SK-N-SH (cell line): ENCODE measurements around the gene KRT78. TPM values are rescaled to one million over a fixed set of nuclear protein-coding genes. Genes with fewer than 3 reads are reported as not detected.

Source experiments
- CTCF ChIA-PET: fragments of 300-600, 350-600 bp; formaldehyde crosslinking; extraction: SDS; loops from one replicate; lab custom pipeline; 2021; lab: Yijun Ruan, JAX
- POLR2A ChIA-PET: fragments of 350-600 bp; sonication (Branson Sonifier 250); formaldehyde crosslinking; extraction: SDS; loops from one replicate; lab custom pipeline; 2020; ENCODE audit warnings: antibody characterized with exemption, inconsistent platforms; lab: Yijun Ruan, JAX
- DNase-seq: peaks from one replicate; pipeline ENCODE4 v3.0.0; 2012
- H2AFZ ChIP-seq: fragments of 200-600 bp; sonication (generic); 2 replicates; pipeline ENCODE4 v1.8.1; 2016; ENCODE audit warnings: antibody characterized with exemption, mild to moderate bottlenecking, low read depth
- H3F3A ChIP-seq: fragments of 200-600 bp; sonication (generic); replicated peaks from 2 replicates; pipeline ENCODE3; 2016; ENCODE audit warnings: antibody characterized with exemption, mild to moderate bottlenecking; ENCODE audit not compliant: insufficient read depth
- H3K27ac ChIP-seq, 2 experiments: fragments of 200-500 bp in 1 of 2; fragments of 200-600 bp in 1 of 2; sonication (Bioruptor generic) in 1 of 2; sonication (generic), shearing (Covaris generic) in 1 of 2; 2 replicates each; pipeline versions ENCODE4 v1.5.1 to v1.6.1; 2014 to 2016; ENCODE audit warnings: low read depth in 2 of 2, inconsistent platforms in 1 of 2, low read length in 1 of 2, mild to moderate bottlenecking in 1 of 2, mixed read lengths in 1 of 2
- H3K27me3 ChIP-seq: fragments of 200-600 bp; sonication (generic), shearing (Covaris generic); 2 replicates; pipeline ENCODE4 v1.6.1; 2016; ENCODE audit warnings: mixed run types; ENCODE audit not compliant: insufficient read depth
- H3K36me3 ChIP-seq, 2 experiments: fragments of 200-500 bp in 1 of 2; fragments of 200-600 bp in 1 of 2; sonication (Bioruptor generic) in 1 of 2; sonication (generic) in 1 of 2; replicated peaks in 1 of 2; 2 replicates each; pipeline versions ENCODE3 to v1.5.1; 2014 to 2016; ENCODE audit warnings: low read length in 1 of 2, mild to moderate bottlenecking in 1 of 2; ENCODE audit not compliant: insufficient read depth in 2 of 2, control insufficient read depth in 1 of 2
- H3K4me1 ChIP-seq, 2 experiments: fragments of 200-500 bp in 1 of 2; fragments of 200-600 bp in 1 of 2; sonication (Bioruptor generic) in 1 of 2; sonication (generic), shearing (Covaris generic) in 1 of 2; 2 replicates each; pipeline versions ENCODE4 v1.5.1 to v1.6.1; 2014 to 2016; ENCODE audit warnings: low read depth in 1 of 2, low read length in 1 of 2, mixed run types in 1 of 2; ENCODE audit not compliant: insufficient read depth in 2 of 2, control insufficient read depth in 1 of 2
- H3K4me2 ChIP-seq: fragments of 200-600 bp; sonication (generic), shearing (Covaris generic); 2 replicates; pipeline ENCODE4 v1.6.1; 2017; ENCODE audit warnings: mixed run types
- H3K4me3 ChIP-seq, 2 experiments: fragments of 200-500 bp in 1 of 2; fragments of 200-600 bp in 1 of 2; sonication (Bioruptor generic) in 1 of 2; sonication (generic), shearing (Covaris generic) in 1 of 2; 2 replicates each; pipeline versions ENCODE4 v1.5.1 to v1.8.1; 2014 to 2016; ENCODE audit warnings: low read depth in 2 of 2, inconsistent platforms in 1 of 2, low read length in 1 of 2, mild to moderate bottlenecking in 1 of 2, mixed read lengths in 1 of 2, moderate library complexity in 1 of 2
- H3K79me2 ChIP-seq: fragments of 200-600 bp; sonication (generic); 2 replicates; pipeline ENCODE4 v1.8.1; 2017; ENCODE audit warnings: mild to moderate bottlenecking; ENCODE audit not compliant: insufficient read depth
- H3K9ac ChIP-seq: fragments of 200-600 bp; sonication (generic); 2 replicates; pipeline ENCODE4 v1.6.1; 2017; ENCODE audit warnings: mixed run types
- H3K9me2 ChIP-seq: fragments of 200-600 bp; sonication (generic); 2 replicates; pipeline ENCODE4 v1.6.1; 2017; ENCODE audit warnings: mixed run types
- H3K9me3 ChIP-seq: fragments of 200-600 bp; sonication (generic); 2 replicates; pipeline ENCODE4 v1.6.1; 2017; ENCODE audit warnings: mixed run types, mild to moderate bottlenecking, moderate library complexity
- H4K20me1 ChIP-seq: fragments of 200-600 bp; sonication (generic); 2 replicates; pipeline ENCODE4 v1.6.1; 2017; ENCODE audit warnings: mild to moderate bottlenecking, mixed run types; ENCODE audit not compliant: insufficient read depth
- CHD2 ChIP-seq: fragments of 150-350 bp; IDR thresholded peaks from 2 replicates; pipeline ENCODE4 v1.6.1; 2018; ENCODE audit warnings: low read length; ENCODE audit not compliant: partially characterized antibody
- EP300 ChIP-seq, 2 experiments: IDR thresholded peaks; 2 replicates each; pipeline versions ENCODE4 v1.4.0 to v1.6.1; 2012; ENCODE audit warnings: borderline replicate concordance in 1 of 2, low read depth in 1 of 2, low read length in 1 of 2
- FOXM1 ChIP-seq: IDR thresholded peaks from 2 replicates; pipeline ENCODE4 v1.4.0; 2012; ENCODE audit warnings: low read depth, mild to moderate bottlenecking
- JUND ChIP-seq: IDR thresholded peaks from 2 replicates; pipeline ENCODE4 v1.4.0; 2012
- MAX ChIP-seq: IDR thresholded peaks from 2 replicates; pipeline ENCODE4 v1.4.0; 2012; ENCODE audit warnings: low read depth
- MXI1 ChIP-seq: IDR thresholded peaks from 2 replicates; pipeline ENCODE4 v1.6.1; 2012; ENCODE audit warnings: mild to moderate bottlenecking, low read depth, low read length, improper control_type of control experiment
- NFIC ChIP-seq: IDR thresholded peaks from 2 replicates; pipeline ENCODE4 v1.4.0; 2012; ENCODE audit warnings: borderline replicate concordance
- NRF1 ChIP-seq: IDR thresholded peaks from 2 replicates; pipeline ENCODE4 v1.6.1; 2012; ENCODE audit warnings: low read depth, mild to moderate bottlenecking, low read length
- RAD21 ChIP-seq: IDR thresholded peaks from 2 replicates; pipeline ENCODE4 v1.6.1; 2012; ENCODE audit warnings: mild to moderate bottlenecking, low read length
- RXRA ChIP-seq: IDR thresholded peaks from 2 replicates; pipeline ENCODE4 v1.4.0; 2012; ENCODE audit warnings: low read depth, mild to moderate bottlenecking, borderline replicate concordance
- TAF1 ChIP-seq: IDR thresholded peaks from 2 replicates; pipeline ENCODE4 v1.6.1; 2012; ENCODE audit warnings: low read depth, mild to moderate bottlenecking, low read length, moderate library complexity, borderline replicate concordance
- TCF12 ChIP-seq: IDR thresholded peaks from 2 replicates; pipeline ENCODE4 v1.4.0; 2012
- TEAD4 ChIP-seq: IDR thresholded peaks from 2 replicates; pipeline ENCODE4 v1.4.0; 2012; ENCODE audit warnings: mild to moderate bottlenecking, borderline replicate concordance; ENCODE audit not compliant: insufficient read depth
- USF1 ChIP-seq: IDR thresholded peaks from 2 replicates; pipeline ENCODE4 v1.4.0; 2012; ENCODE audit warnings: low read depth, borderline replicate concordance
- WGBS: methylation state at CpG from one replicate; pipeline ENCODE4 v1.1.6; 2017; ENCODE audit warnings: low lambda C conversion rate; 5-methylcytosine and 5-hydroxymethylcytosine counted together
- polyA plus RNA-seq, 3 experiments: library from polyadenylated mRNA; depleted of rRNA; stranded (reverse); fragments of >200 nt; gene quantifications; 2 replicates each; pipeline ENCODE4 v1.2.3, GENCODE V29; 2012
- TF ChIP-seq, protein P1 (sequence below): fragments of 150-350 bp; IDR thresholded peaks from 2 replicates; pipeline ENCODE4 v1.6.1; 2017; ENCODE audit warnings: antibody characterized with exemption, low read length, low read depth, borderline replicate concordance
- TF ChIP-seq, protein P2 (sequence below): IDR thresholded peaks from 2 replicates; pipeline ENCODE4 v1.6.1; 2012; ENCODE audit warnings: mild to moderate bottlenecking, low read depth, low read length, moderate library complexity

KRT78 gene
- polyA plus RNA-seq, 1 of the 3 experiments (the other 2 are of a cell fraction), result not detected

GRCh38 chr12:52845946-52846345 lies 2.8 kb downstream of the KRT78 start:
- ChIA-PET CTCF (no interaction called here), POLR2A (no interaction called here)
- Histone ChIP-seq H3K4me2 (no peak overlapping the region), H3K4me3 (no peak overlapping the region), H3K27ac (no peak overlapping the region), H3K9me3 (no peaks in the 10 kb centered on the region), H3K36me3 (no peaks in the 10 kb centered on the region), H4K20me1 (no peaks in the 10 kb centered on the region), H2AFZ (no peak overlapping the region), H3K27me3 (peaks cover 36% of the 10 kb centered on the region), H3K4me1 (no peaks in the 10 kb centered on the region), H3K9ac (no peak overlapping the region), H3K9me2 (no peaks in the 10 kb centered on the region)
- DNase-seq, result no peak
- TF ChIP-seq FOXM1, result no peak
- TF ChIP-seq NRF1, result no peak
- no peak for TF ChIP-seq RXRA
- TF ChIP-seq CHD2, result no peak
- TF ChIP-seq RAD21, result no peak
- TF ChIP-seq, all 33 proteins: peak for 0
- H3F3A ChIP-seq, result no peaks in the 10 kb centered on the region
- WGBS, result 71% methylated on average over 1 of the region's 1 CpG
- H3K79me2 ChIP-seq, result no peaks in the 10 kb centered on the region

- DNase-seq, result no peak
- Histone ChIP-seq H2AFZ (no peak overlapping the region), H3K36me3 (no peaks in the 10 kb centered on the region), H3K4me3 (no peak overlapping the region), H3K4me2 (no peak overlapping the region), H3K79me2 (no peaks in the 10 kb centered on the region), H3F3A (no peaks in the 10 kb centered on the region), H3K9me2 (no peaks in the 10 kb centered on the region), H3K4me1 (no peaks in the 10 kb centered on the region), H3K27ac (no peak overlapping the region), H4K20me1 (no peaks in the 10 kb centered on the region), H3K9ac (no peak overlapping the region), H3K27me3 (peaks cover 21% of the 10 kb centered on the region), H3K9me3 (no peaks in the 10 kb centered on the region)
- CTCF ChIA-PET, result interaction anchor here (0.6 to 1.2 kb wide), 3 partner anchors 40 to 137 kb away, joined by 3 to 4 read pairs (median 3); no protein-coding TSS in a partner anchor
- POLR2A ChIA-PET, result no interaction called here
- TF ChIP-seq USF1 (no peak), TEAD4 (no peak), MXI1 (no peak), JUND (no peak), RAD21 (no peak), FOXM1 (no peak), EP300 (IDR thresholded peaks at IDR 0.05; ENCODE audit: borderline replicate concordance in 1 of 2, low read depth in 1 of 2, low read length in 1 of 2) (no peak), NFIC (no peak), TAF1 (no peak), CHD2 (no peak), MAX (no peak), TCF12 (no peak)
- TF ChIP-seq, protein P1, sequence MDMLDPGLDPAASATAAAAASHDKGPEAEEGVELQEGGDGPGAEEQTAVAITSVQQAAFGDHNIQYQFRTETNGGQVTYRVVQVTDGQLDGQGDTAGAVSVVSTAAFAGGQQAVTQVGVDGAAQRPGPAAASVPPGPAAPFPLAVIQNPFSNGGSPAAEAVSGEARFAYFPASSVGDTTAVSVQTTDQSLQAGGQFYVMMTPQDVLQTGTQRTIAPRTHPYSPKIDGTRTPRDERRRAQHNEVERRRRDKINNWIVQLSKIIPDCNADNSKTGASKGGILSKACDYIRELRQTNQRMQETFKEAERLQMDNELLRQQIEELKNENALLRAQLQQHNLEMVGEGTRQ, result no peak
- TF ChIP-seq, protein P2, sequence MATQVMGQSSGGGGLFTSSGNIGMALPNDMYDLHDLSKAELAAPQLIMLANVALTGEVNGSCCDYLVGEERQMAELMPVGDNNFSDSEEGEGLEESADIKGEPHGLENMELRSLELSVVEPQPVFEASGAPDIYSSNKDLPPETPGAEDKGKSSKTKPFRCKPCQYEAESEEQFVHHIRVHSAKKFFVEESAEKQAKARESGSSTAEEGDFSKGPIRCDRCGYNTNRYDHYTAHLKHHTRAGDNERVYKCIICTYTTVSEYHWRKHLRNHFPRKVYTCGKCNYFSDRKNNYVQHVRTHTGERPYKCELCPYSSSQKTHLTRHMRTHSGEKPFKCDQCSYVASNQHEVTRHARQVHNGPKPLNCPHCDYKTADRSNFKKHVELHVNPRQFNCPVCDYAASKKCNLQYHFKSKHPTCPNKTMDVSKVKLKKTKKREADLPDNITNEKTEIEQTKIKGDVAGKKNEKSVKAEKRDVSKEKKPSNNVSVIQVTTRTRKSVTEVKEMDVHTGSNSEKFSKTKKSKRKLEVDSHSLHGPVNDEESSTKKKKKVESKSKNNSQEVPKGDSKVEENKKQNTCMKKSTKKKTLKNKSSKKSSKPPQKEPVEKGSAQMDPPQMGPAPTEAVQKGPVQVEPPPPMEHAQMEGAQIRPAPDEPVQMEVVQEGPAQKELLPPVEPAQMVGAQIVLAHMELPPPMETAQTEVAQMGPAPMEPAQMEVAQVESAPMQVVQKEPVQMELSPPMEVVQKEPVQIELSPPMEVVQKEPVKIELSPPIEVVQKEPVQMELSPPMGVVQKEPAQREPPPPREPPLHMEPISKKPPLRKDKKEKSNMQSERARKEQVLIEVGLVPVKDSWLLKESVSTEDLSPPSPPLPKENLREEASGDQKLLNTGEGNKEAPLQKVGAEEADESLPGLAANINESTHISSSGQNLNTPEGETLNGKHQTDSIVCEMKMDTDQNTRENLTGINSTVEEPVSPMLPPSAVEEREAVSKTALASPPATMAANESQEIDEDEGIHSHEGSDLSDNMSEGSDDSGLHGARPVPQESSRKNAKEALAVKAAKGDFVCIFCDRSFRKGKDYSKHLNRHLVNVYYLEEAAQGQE, result no peak
- WGBS, result 42% methylated on average over 5 of the region's 11 CpGs
These were observed 4.4 kb downstream of the KRT78 start for GRCh38 chr12:52844386-52844785.
